Measurements from ENCODE around the gene GORASP1. TPM values are rescaled to one million over a fixed set of nuclear protein-coding genes. Genes with fewer than 3 reads are reported as not detected.
A peak's percentile ranks its signal among the peaks of the same experiment; 100 is the strongest.

Gene GORASP1
- polyA plus RNA-seq, 1 donor (not counting 4 experiments of a cell fraction or from before 2014, with no cell fraction given), result 43.7 TPM

GRCh38 chr3:39050029-39050428, 57.4 kb downstream of the GORASP1 start:
- Histone ChIP-seq H3K79me2 (ENCODE audit: control insufficient read depth, insufficient read depth, low read length) (peaks cover 7% of the 10 kb centered on the region), H3K4me2 (ENCODE audit: control insufficient read depth, extremely low read depth, insufficient read depth, low read depth, low read length) (no peak overlapping the region), H2AFZ (ENCODE audit: control insufficient read depth, low read length) (peak overlapping the region; percentile 10), H3K27me3 (ENCODE audit: control insufficient read depth, extremely low read depth, insufficient read depth, low read length) (no peaks in the 10 kb centered on the region), H3K9ac (ENCODE audit: control insufficient read depth, extremely low read depth, insufficient read depth, low read length) (no peak overlapping the region), H3K36me3 (ENCODE audit: control insufficient read depth in 2 of 2, extremely low read depth in 1 of 2, insufficient read depth in 2 of 2, low read length in 2 of 2) (no peaks in the 10 kb centered on the region), H3K4me3 (ENCODE audit: control insufficient read depth in 2 of 3, extremely low read depth in 1 of 3, insufficient read depth in 2 of 3, low read depth in 1 of 3, low read length in 3 of 3) (no peak overlapping the region), H3K9me3 (ENCODE audit: control insufficient read depth, low read depth, low read length) (no peaks in the 10 kb centered on the region), H3K4me1 (ENCODE audit: control insufficient read depth, extremely low read depth, insufficient read depth, low read length) (peaks cover 9% of the 10 kb centered on the region), H3K9me1 (ENCODE audit: control insufficient read depth, extremely low read depth, insufficient read depth, low read length) (no peaks in the 10 kb centered on the region), H3K27ac (ENCODE audit: control insufficient read depth, insufficient read depth, low read length) (no peak overlapping the region), H4K20me1 (ENCODE audit: control insufficient read depth, extremely low read depth, insufficient read depth, low read length) (no peaks in the 10 kb centered on the region)
- TF ChIP-seq EZH2 (IDR thresholded peaks at IDR 0.05; ENCODE audit: low read length) (no peak), CTCF (optimal IDR thresholded peaks at IDR 0.05 in 1 of 3, IDR thresholded peaks at IDR 0.05 in 1 of 3, conservative IDR thresholded peaks at IDR 0.05 in 1 of 3; ENCODE audit: extremely low read depth in 1 of 3, insufficient read depth in 2 of 3, low read length in 3 of 3) (no peak)
- dilution Hi-C loops (cut with MboI; ENCODE audit: extremely low pct_ligation_motif_present, low sequenced_read_pairs), result no loop called here
- FAIRE-seq, result no peak
- no peak for DNase-seq (ENCODE audit: low read depth, low spot score)

Other genes starting within 250 kb of the GORASP1 start
- 0.01 to 0.04 TPM in 2 of 3 replicates, not detected in the other for gene SCN11A, start 55.7 kb downstream of the GORASP1 start, polyA plus RNA-seq
- 14.9 to 29.7 TPM (median 20.2 TPM) in 3 replicates for gene WDR48, start 55.6 kb downstream of the GORASP1 start, polyA plus RNA-seq
- gene TTC21A, start 53 bp upstream of the GORASP1 start, polyA plus RNA-seq, result 1.1 to 2.4 TPM (median 1.3 TPM) in 3 replicates
- 4.0 to 5.4 TPM (median 5.4 TPM) in 3 replicates for gene CSRNP1, start 46.0 kb upstream of the GORASP1 start, polyA plus RNA-seq
- not detected in 3 replicates for gene XIRP1, start 85.0 kb upstream of the GORASP1 start, polyA plus RNA-seq
- 0.05 TPM in 2 of 3 replicates, not detected in the other for gene CX3CR1, start 172.4 kb upstream of the GORASP1 start, polyA plus RNA-seq
- not detected in 3 replicates for gene CCR8, start 222.1 kb upstream of the GORASP1 start, polyA plus RNA-seq

Measured in keratinocyte (primary cell).